GM19025 (cell line): ENCODE data around the gene CCIN.

ENCODE experiments used
- ATAC-seq: cut with Tn5 transposase; IDR thresholded peaks from one replicate; pipeline ENCODE4 v1.9.1; 2021; ENCODE audit warnings: mild to moderate bottlenecking, low read depth, moderate library complexity; ENCODE audit not compliant: unreplicated experiment

The CCIN gene

GRCh38 chr9:36187414-36187813, 18.2 kb downstream of the CCIN start:
- ATAC-seq: no peak

DNA sequence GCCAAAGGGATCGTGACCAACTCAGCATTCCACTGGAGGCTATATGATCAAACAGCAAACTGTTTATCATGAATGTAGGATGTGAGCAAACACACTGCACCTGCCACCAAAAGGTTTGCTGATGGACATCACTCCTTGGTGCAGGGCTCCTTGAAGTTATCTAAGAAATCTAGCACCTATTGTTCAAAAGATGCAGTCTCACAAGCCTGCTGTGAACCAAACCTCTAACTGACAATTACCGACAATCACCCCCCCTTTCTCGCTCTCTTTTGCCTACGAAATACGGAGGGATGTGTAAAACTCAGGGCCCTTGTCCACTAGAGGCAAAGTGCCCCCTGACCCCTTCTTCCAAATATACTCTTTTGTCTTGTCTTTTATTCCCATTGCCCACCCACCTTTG, 19.0 kb downstream of the CCIN start:
- ATAC-seq: no peak

DNA sequence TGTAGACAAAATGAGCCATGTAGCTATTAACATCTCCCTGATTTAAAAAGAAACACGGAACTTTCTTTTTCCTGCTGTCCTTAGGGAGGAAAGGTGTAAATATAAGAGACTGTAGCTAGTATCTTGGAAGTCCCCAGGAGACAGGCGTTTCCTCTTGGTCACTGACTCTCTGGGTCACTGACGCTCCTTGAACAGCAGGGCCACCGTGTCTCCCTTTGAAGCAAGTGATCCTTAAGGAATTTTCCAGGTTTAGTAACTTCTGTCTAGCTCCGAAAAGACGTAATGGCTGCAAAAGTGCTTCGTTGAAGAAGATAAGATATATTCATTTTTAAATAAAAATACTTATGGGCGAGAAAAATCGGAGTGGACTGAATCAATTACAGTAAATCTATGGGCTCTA, 20.8 kb downstream of the CCIN start:
- no peak for ATAC-seq

GRCh38 chr9:36190388-36191289, 21.5 kb downstream of the CCIN start, which contains the start of gene CLTA:
CLTA (plus strand) TSS chr9:36190921; CDS start chr9:36191057, 136 bp downstream.
- ATAC-seq: peak; percentile 97

- no peak for ATAC-seq
Observed at GRCh38 chr9:36191290-36191645, 22.1 kb downstream of the CCIN start.

GRCh38 chr9:36191686-36192085, 22.5 kb downstream of the CCIN start:
- no peak for ATAC-seq

DNA sequence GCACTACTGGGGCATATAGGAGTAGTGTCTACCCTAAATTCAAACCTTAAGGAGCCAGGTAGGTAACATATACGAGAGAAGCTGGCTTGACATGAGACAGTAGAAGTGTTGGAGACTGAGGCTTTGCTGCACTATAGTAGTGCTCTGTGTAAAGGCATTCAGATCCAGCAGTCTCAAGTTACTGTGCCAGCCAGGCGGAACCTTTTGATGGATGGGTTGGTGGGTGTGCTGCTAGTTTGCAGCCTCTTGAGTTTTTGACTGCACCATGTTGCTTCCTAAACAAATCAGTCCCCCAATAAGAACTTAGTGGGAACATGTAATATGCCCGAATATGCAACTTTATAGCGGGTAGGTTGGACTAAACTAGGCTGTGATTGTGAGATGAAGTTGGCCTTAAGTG, 23.0 kb downstream of the CCIN start:
- no peak for ATAC-seq

GRCh38 chr9:36193023-36193422, 23.8 kb downstream of the CCIN start:
- ATAC-seq: no peak

- no peak for ATAC-seq
Observed at GRCh38 chr9:36194326-36195000, 25.3 kb downstream of the CCIN start.

GRCh38 chr9:36204906-36205547, 35.8 kb downstream of the CCIN start:
- no peak for ATAC-seq

DNA sequence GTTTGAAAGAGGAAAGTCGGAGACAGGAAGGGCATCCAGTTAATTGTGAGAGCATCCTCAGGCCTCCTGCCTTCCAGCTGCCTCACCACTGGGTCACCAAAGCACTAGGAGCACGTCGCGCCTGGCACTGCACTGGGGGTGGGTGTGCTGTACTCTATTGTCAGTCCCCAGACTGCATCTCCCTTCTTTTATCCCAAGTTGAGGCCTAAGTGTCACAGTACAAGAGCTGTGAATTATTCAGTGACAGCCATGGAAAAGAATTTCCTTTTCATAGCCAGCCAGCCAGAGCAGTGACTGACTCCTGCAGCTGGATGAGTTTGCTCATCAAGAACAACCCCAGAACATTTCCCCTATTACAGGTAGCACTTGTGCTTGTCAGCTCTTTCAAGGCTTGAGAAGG, 37.8 kb downstream of the CCIN start:
- ATAC-seq: no peak

DNA sequence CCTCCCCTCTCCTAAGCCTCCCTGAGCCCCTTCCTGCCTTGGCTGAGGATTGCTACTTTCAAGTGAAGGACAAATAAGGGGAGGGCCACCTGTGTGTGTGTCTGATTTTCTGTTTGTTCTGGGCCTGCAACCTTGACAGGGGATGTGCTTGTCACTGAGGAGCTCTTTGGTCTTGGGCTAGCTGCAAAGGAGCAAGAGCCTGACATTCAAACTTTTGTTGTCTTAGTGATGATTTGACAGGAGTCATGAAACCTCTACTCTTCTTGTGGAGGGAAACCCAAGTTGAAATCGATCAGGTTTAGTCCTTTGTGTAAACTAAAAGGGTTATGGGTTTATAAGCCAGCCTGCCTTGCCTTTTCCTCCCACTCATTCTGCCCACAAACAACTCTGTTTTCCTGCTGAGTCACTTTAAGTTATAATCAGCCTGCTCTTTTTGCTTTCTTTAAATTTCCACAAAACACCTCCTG, 38.4 kb downstream of the CCIN start:
- ATAC-seq: no peak

GRCh38 chr9:36208521-36209253, 39.5 kb downstream of the CCIN start:
- no peak for ATAC-seq

DNA sequence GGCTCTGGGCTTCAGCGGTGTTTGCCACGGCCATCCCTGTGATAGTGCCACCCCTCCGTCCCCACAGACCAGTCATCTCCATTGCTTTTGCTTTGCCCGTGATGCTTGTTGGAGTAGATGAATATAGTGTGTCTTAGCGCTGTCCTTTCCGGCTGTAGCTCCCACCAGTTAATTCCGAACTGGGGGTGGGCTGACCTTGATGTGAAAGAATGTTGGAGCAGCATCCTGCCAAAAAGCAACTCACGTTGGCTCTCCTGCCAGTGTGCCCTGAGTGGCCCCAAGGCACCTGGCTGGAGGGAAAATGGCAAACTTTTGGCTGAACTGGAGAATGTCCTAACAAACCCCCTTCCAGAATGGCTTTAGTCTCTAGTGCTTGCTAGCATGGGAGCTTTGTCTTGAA, 41.5 kb downstream of the CCIN start:
- ATAC-seq: no peak

GRCh38 chr9:36211510-36211909, 42.3 kb downstream of the CCIN start:
- no peak for ATAC-seq

DNA sequence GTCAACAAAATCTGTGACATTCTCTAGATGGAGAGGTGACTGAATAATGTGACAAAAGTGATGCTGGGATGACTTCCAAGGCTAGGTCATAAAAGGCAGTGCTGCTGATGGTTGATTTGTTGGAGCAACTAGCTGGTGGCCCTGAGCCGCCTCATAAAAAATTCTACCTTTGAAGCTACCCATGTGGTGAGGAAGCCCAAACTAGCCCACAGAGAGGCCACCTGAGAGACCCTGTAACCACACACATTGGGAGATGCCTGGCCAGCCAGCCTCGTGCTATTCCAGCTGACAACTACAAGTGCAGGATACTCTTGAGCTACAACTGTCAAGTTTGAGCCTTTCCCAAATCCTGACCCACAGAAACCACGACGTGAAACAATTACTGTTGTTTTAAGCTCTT, 44.2 kb downstream of the CCIN start:
- ATAC-seq: no peak

GRCh38 chr9:36213989-36214388, 44.8 kb downstream of the CCIN start:
- ATAC-seq: no peak

DNA sequence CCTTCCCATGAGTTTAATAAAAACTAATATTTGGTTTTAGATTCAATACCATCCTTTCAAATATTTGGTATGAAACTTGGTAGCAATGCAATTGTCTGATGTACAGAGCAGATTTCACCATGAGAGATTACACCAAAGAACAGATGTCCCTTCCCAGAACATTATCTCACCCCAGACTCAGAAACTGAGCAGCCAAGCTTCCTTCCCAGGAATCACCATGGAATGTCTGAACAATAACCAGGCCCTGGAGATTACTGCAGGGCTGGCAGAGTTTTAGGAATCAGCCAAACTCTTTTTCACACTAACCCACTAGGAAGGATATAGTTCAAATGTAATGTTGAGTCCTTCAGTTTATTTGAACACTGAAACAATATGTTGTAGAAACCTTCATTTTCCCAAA, 45.4 kb downstream of the CCIN start:
- ATAC-seq: no peak

GRCh38 chr9:36217256-36217968, 48.2 kb downstream of the CCIN start:
- ATAC-seq: no peak

GRCh38 chr9:36218011-36218410, 48.8 kb downstream of the CCIN start:
- no peak for ATAC-seq
